ENCODE data around the gene SPATA31D4. TPM values are rescaled to one million over a fixed set of nuclear protein-coding genes. Genes with fewer than 3 reads are reported as not detected.

Gene SPATA31D4
- polyA plus RNA-seq, 1 donor = not detected

DNA sequence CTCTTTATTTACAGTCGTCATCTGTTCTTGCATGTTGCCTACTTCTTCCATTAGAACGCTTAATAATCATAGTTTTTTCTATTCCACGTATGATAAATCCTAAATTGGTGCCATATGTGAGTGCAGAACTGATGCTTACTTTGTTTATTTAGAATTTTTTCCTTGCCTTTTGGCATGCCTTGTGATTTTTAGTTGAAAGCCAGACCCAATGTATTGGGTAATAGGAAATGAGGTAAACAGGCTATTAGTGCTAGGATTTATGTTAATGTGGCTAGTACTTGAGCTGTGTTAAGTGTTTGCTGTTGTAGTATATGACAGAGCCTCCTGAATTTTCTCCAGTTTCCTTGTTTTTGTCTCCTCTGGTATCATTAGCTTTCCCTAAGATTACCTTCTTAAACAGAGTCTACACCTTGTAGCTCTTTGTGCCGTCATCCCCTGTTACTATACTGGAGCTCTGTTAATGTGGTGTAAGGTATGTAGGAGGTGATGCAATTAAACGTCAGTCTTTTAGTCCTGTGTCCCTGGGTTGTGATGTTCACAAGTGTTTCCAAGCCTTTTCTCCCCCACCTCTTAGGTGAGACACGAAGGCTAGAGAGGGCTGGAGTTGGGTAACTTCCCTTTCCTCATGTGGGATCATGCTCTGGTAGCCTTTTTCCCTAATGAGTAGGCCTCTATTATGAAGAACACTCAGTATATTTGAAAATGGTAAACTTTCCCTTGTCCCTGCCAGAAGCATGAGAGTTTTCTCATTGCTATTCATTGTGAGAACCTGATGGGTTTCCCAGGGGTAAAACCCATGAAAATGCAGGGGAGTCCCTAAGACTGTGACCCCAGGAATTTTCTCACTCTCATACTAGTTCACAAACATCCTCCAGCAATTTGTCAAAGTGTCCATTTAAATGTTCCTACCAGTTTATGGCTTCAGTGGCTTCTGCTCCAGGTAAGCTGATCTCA is 36.3 kb downstream of the SPATA31D4 start:
- no peak for DNase-seq

DNA sequence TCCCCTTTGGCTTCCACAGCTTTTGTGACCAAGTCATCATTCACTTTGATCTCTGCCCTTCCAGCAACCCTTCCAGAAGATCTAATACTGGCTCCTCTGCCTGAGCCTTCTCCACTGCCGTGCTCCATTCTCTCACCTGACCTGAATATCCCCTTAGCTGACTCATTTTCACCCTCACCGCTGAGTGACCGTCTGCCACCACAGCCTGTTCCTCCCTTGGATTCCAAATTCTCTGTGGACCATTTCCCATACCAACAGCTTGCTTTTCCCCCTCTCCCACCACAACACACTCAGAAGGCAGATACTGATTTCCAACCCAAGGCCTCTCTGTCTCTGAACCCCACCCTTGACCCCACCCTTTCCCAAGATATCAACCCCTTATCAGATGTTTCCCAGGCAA is 39.8 kb downstream of the SPATA31D4 start:
- no peak for DNase-seq

DNA sequence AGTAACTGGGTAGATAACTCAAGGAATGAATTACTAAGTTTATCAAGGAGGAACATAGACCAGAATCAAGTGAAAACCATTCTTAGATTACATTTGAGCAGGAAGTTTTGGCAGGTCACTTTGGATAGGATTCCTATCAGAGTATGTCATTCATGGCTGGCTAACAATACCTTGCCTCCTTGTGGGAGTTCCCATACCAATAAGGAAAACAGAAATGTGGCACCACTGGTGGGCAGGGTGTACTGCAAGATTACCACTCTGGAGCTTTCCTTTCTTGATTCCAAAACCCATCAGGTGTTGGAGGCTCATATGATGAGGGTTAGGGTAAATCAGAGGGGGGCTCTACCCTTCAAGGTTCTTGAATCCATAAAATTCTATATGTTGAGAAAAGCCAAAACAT is 41.7 kb downstream of the SPATA31D4 start:
- DNase-seq = no peak

DNA sequence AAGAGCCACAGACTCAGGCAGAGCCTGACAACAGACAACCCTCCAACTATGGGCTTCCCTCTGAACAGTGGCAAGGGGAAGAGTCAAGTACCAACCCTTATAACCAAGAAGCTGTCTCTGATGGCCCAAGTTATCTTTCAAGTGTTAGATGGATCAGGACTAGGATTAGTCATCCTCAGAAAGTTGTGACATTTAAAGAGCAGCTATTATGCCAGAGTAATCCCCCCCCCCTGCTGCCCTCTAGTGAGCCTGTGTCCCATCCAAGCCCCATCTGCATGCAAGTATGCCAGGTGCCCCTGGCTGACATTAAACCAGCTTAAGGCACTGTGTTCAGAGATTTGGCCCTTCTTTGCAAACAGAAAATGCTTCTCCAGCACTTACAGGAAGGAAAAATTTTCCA is 43.5 kb downstream of the SPATA31D4 start:
- no peak for DNase-seq

DNA sequence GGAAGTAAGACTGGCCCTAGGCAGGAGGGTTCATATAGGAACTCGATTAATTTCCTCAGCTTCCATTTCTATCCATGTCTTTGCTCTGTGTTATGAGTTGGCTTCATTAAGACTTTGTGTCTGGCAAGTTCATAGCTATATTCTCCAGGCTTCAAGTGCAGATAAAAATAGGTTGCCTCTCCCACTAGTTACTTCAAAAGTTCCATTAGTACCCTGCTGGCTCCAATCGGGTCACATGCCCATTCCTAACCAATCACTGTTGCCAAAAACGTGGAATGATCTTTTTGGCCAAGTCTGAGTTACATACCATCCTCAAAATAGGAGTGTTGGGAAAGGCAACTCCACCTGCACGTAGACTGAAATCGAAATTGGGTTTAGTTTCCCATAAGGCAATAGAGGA is 46.5 kb downstream of the SPATA31D4 start:
- no peak for DNase-seq

DNA sequence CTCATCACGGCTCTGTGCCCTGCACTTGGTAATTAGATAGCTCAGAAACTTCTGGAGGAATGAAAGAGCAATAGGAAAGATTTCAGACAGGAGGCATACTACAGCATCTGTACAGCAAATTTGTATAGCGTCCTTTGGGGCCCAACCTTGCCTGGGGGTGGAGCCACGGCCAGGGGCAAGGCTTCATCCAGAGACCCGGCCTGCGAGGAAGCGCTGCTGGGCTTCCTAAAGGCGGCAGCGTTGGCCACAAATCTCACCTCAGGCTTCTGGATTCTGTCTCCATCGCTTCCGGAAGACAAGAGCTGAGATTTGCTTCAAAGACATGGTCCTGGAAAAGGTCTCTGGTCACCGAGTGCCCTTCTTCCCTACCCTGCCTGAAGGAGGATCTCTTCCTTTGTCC is 48.1 kb downstream of the SPATA31D4 start:
- DNase-seq = no peak

DNA sequence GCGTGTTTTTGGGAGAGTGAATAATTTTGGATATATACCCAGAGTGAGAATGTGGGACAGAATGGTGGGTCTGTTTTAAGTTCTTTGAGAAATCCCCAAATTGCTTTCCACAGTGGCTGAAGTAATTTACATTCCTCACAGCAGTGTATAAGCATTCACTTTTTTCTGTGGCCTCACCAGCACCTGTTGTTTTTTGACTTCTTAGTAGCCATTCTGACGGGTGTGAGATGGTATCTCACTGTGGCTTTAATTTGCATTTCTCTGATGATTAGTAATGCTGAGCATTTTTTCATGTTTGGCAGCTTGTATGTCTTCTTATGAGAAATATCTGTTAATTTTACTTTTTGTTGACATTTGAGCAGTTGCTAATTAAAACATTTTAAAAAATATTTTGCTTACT is 51.0 kb downstream of the SPATA31D4 start:
- DNase-seq = no peak

DNA sequence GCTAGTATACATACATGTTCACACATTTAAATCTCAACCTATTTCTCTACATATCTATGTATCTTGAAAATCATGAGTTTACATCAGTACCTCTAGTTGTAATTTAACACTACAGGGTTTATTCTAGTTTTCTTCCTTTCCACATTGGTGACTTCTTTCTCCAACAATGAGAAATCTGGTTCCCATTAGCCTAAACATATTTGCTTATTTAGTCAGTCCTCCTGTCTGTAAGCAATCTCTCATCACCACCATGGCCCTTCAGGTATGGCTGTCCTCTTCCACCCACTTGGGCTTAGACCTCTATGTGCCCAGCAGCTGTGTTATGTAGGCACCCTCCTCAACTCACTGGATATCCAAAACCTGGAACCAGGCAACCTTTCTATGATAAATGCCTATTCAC is 52.3 kb downstream of the SPATA31D4 start:
- no peak for DNase-seq

DNA sequence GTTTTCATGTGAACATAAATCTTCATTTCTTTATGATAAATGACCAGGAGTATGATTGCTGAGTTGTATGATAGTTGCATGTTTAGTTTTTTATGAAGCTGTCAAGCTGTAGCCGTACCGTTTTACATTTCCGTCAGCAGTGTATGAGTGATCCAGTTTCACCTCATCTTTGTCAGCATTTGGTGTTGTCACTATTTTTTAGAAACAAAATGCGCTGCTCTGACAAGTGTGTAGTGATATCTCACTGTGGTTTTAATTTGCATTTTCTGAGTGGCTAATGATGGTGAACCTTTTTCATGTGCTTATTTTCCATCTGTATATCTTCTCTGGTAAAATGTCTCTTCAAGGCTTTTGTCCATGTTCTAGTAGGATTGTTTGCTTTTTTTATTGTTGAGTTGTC is 53.7 kb downstream of the SPATA31D4 start:
- DNase-seq = no peak

Other genes with a start within 250 kb of the SPATA31D4 start
- gene TLE1, start 238.9 kb upstream of the SPATA31D4 start, polyA plus RNA-seq (ENCODE audit: insufficient read length) = 65.4 TPM
- not detected for gene SPATA31D3, start 15.1 kb downstream of the SPATA31D4 start, polyA plus RNA-seq (ENCODE audit: insufficient read length)
- not detected for gene SPATA31D1, start 60.3 kb downstream of the SPATA31D4 start, polyA plus RNA-seq (ENCODE audit: insufficient read length)

Measured in left kidney (tissue), 2 donors.